GM19328 (cell line): ENCODE measurements around the gene PPP1R11.

Source experiments
- ATAC-seq: cut with Tn5 transposase; IDR thresholded peaks from one replicate; pipeline ENCODE4 v1.9.1; 2021; ENCODE audit warnings: mild to moderate bottlenecking, moderate library complexity; ENCODE audit not compliant: unreplicated experiment

PPP1R11 gene

DNA sequence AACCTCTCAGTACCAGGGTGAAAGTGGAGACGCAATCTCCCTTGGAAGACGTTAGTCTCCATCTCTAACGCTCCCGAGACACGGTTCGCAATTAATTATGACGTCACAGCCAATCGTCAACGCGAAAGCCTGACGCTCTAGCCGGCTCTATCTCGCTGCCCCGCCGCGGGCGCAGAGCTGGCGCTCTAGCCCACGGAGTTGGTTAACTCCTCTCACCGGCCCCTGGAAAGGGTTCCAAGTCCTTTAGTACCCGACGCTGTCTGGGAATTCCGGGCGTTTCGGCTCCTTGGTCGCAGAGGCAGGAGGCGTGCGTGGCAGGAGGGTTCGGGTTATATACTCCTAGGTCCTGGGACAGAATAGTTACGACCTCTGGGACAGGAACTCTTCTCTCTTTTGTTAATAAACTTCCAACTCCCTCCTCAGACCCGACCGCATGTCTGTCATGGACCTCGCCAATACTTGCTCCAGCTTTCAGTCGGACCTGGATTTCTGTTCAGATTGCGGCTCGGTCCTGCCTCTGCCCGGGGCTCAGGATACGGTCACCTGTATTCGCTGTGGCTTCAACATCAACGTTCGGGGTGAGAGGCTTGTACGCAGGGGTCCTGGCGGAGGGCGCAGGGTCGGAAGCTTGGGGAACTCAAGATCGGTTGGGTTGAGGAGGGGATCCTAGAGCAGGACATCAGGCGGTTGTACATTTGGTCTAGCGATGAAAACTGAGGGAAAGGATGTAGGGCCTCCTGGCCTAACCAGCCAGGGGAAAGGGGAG is 5.7 kb upstream of the PPP1R11 start, which contains the start of gene POLR1H:
TSS of gene POLR1H (plus strand) at position 174 of the 766 bp plus-strand sequence. CDS start at position 434, 260 bp downstream.
- peak; percentile 84 for ATAC-seq

- peak; percentile 18 for ATAC-seq
Observed at GRCh38 chr6:30061858-30062458, 5.0 kb upstream of the PPP1R11 start.

GRCh38 chr6:30062471-30063178 is 4.4 kb upstream of the PPP1R11 start:
- ATAC-seq: no peak

DNA sequence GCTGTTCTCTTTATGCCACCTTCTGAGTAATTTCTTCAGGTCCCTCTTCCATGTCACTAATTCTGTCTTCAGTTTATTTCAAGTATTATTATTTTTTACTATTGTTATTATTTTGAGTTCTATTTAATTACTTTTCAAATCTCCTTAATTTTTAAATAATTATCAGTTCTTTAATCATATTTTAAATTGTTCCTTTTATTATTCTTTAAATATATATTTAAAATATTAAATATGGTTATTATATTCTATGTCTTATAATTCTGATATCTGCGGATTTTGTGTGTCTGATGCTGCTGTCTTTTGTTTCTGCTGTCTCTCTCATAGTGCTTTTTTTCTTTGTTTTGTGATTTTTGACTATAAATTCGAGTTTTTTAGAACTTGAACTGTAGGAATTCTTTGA is 3.7 kb upstream of the PPP1R11 start:
- ATAC-seq: no peak

- ATAC-seq: no peak
Observed at GRCh38 chr6:30066082-30066481, 916 bp upstream of the PPP1R11 start.

DNA sequence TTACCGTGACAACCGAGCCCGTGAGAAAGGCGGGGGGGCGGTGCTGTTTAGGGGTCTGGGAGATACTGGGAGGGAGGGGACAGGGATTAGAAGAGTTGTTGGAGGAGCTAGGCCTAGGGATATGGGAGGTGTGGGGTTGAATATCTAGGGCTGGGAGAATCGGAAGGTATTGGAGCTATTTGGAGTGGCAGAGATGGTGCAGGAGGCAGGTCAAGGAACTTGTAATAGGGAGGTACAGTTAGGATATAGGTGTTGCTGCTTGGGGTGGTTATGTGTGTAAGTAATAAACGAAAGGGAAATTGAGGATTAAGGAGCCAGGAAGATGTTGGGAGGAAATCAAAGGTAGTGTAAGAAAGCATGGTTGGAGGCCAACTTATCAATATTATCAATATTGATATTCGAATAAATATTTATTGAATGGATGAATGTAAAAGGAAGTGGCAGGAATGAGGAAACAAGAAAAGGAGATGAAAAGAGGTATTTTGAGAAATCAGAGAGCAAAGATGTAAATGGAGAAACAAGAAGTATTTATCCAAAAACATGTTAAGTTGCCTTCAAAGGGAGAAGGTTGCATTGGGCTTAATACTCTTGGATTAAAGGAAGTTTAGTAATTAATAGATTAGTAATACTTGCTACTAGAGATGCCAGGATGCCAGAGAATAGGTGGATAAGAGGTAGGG is 602 bp downstream of the PPP1R11 start:
- no peak for ATAC-seq

GRCh38 chr6:30071081-30071818 is 4.3 kb downstream of the PPP1R11 start:
- no peak for ATAC-seq

- ATAC-seq: no peak
Observed at GRCh38 chr6:30071858-30072257, 4.9 kb downstream of the PPP1R11 start.

DNA sequence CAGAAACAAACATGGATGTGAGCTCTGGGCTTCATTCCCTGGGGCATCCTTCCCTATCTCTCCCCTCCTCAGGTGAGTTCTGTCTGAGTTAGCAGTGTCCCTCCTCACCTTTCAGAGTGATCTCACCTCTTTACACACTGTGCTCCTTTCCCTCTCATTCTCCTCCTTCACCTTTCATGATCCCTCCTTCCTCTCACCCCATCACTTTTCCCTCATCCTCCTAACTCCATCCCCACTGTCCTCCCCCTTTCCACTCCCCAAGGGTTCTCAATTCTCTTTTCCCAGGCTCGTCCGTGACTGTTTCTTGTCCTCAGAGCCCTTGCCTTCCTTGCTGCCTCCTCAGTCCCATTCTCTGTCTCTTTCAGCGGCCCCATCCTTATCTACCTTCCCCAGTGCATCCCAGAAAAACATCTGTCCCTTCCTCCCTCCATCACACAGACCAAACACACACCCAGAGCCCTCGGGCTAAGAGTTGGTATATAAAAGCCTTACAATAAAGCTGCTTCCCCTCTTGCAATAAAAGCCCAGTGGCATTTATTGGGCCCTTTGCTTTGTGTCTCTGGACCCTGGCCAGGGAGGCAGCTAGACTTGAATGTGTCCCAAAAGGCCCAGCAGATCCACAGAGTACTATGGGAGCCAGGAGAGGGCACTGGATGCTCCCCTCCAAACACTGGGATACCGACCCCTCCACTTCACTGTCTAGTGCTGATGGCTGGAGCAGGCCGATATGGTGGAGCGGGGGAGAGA is 6.7 kb downstream of the PPP1R11 start:
- ATAC-seq: no peak

GRCh38 chr6:30074331-30075093 is 7.5 kb downstream of the PPP1R11 start:
- no peak for ATAC-seq

GRCh38 chr6:30075094-30075789 is 8.2 kb downstream of the PPP1R11 start, which contains the start of gene RNF39:
Gene RNF39, minus strand, starts transcription at chr6:30075769. Its CDS starts 184 bp downstream, at chr6:30075585.
- ATAC-seq: no peak

GRCh38 chr6:30075790-30076732 is 9.1 kb downstream of the PPP1R11 start:
- ATAC-seq: no peak

- no peak for ATAC-seq
Observed at GRCh38 chr6:30077218-30077617, 10.2 kb downstream of the PPP1R11 start.

DNA sequence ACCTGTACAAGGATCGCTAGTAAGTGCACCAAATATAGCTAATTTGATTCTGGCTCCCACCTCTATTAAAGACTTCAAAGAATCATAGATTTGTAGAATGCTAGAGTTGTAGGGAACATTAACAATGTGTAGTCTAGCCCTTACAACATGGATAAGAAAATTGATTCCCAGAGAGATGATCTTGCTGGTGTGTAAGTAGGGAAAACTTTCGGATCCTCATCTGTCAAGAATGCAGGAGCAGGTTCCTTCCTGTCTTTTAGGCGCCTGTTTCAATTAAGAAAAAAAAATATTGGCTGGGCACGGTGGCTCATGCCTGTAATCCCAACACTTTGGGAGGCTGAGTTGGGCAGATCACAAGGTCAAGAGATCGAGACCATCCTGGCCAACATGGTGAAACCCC is 20.9 kb downstream of the PPP1R11 start:
- ATAC-seq: no peak

GRCh38 chr6:30091577-30092381 is 24.8 kb downstream of the PPP1R11 start:
- no peak for ATAC-seq

DNA sequence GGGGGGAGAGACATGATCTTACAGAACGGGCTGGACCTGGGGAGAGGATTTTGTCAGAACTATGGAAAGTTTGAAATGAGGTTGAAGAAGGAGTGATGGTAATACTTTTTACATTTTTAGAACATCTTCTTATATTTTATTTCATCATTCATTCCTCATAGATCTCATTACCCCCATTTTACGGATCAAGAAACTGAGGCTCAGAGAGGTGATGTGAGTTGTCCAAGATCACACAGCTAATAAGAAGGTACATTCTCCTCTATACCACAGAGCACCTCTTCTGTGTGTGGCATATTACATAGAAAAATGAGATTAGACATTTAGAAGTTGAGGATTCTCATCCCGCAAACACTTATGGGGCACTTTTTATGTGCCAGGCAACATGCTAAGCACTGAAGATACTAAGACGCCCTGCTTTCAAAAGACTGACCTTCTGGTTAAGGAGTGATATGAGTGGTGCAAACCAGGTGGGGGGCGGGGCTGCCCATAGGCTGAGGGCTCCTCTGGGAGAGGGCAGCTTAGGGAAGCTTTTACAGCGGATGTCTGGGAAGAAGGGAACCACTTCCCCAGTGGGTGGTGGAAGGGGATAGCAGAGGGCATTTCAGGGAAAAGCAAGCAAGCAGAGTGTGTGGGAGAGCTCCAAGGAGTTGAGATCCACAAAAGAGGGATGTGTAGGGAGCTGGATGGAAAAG is 26.0 kb downstream of the PPP1R11 start:
- ATAC-seq: no peak
